Neural cell (in vitro differentiated cells): ENCODE measurements around the gene ARSI. TPM values are rescaled to one million over a fixed set of nuclear protein-coding genes. Genes with fewer than 3 reads are reported as not detected.
"Not testable (repeated sequence)": the region's sequence is repeated elsewhere in the genome, so short reads cannot be mapped to it uniquely, and the experiment has no call there.

Source experiments
- H2AFZ ChIP-seq: fragments of 200-600, 300-800 bp; sonication (generic), shearing (Covaris generic); 2 replicates; pipeline ENCODE4 v1.6.0; 2014; ENCODE audit warnings: low read depth, mild to moderate bottlenecking, antibody characterized with exemption, low read length, moderate library complexity
- H3F3A ChIP-seq: fragments of 200-600 bp; shearing (Covaris generic); 2 replicates; pipeline ENCODE4 v1.6.1; 2016; ENCODE audit warnings: mild to moderate bottlenecking, moderate library complexity, mixed read lengths, antibody characterized with exemption, low read length; ENCODE audit not compliant: insufficient read depth, poor library complexity, severe bottlenecking
- H3K27ac ChIP-seq: fragments of 200-600, 300-800 bp; sonication (generic), shearing (Covaris generic); 2 replicates; pipeline ENCODE4 v1.5.1; 2014; ENCODE audit warnings: mild to moderate bottlenecking, low read length, moderate library complexity
- H3K27me3 ChIP-seq: fragments of 300-800, 200-600 bp; sonication (generic), shearing (Covaris generic); 2 replicates; pipeline ENCODE4 v1.6.0; 2014; ENCODE audit warnings: mild to moderate bottlenecking, low read depth, low read length, moderate library complexity; ENCODE audit not compliant: insufficient read depth
- H3K36me3 ChIP-seq: fragments of 300-800, 200-600 bp; sonication (generic), shearing (Covaris generic); 2 replicates; pipeline ENCODE4 v1.5.1; 2014; ENCODE audit warnings: mild to moderate bottlenecking, antibody characterized with exemption, low read length, moderate library complexity; ENCODE audit not compliant: insufficient read depth
- H3K4me2 ChIP-seq: fragments of 300-800, 200-600 bp; sonication (generic), shearing (Covaris generic); 2 replicates; pipeline ENCODE4 v1.6.0; 2014; ENCODE audit warnings: mild to moderate bottlenecking, low read length
- H3K4me3 ChIP-seq: fragments of 300-800, 200-600 bp; sonication (generic), shearing (Covaris generic); 2 replicates; pipeline ENCODE4 v1.5.1; 2014; ENCODE audit warnings: mild to moderate bottlenecking, low read length, moderate library complexity
- H3K79me2 ChIP-seq: fragments of 200-600 bp; shearing (Covaris generic); replicated peaks from 2 replicates; pipeline ENCODE4 v1.6.0; 2014; ENCODE audit warnings: mild to moderate bottlenecking, low read length, moderate library complexity; ENCODE audit not compliant: insufficient read depth
- H3K9ac ChIP-seq: fragments of 300-800, 200-600 bp; sonication (generic), shearing (Covaris generic); 2 replicates; pipeline ENCODE4 v1.6.1; 2016; ENCODE audit warnings: mild to moderate bottlenecking, low read length, mixed read lengths
- H3K9me2 ChIP-seq: fragments of 200-600 bp; shearing (Covaris generic); 2 replicates; pipeline ENCODE4 v1.6.1; 2016; ENCODE audit warnings: mild to moderate bottlenecking, low read length, mixed read lengths; ENCODE audit not compliant: insufficient read depth
- H3K9me3 ChIP-seq: fragments of 200-600, 300-800 bp; sonication (generic), shearing (Covaris generic); 2 replicates; pipeline ENCODE4 v1.6.1; 2016; ENCODE audit warnings: mild to moderate bottlenecking, mixed run types, low read length, moderate library complexity, mixed read lengths
- H4K20me1 ChIP-seq: fragments of 200-600 bp; shearing (Covaris generic); 2 replicates; pipeline ENCODE4 v1.6.1; 2016; ENCODE audit warnings: mild to moderate bottlenecking, mixed run types; ENCODE audit not compliant: insufficient read depth
- CTCF ChIP-seq: fragments of 450-650 bp; IDR thresholded peaks from 2 replicates; pipeline ENCODE4 v1.5.1; 2014; ENCODE audit warnings: antibody characterized with exemption, mild to moderate bottlenecking, moderate library complexity; ENCODE audit not compliant: poor library complexity, severe bottlenecking
- EP300 ChIP-seq: fragments of 450-650 bp; conservative IDR thresholded peaks from 2 replicates; pipeline ENCODE4 v1.6.1; 2014; ENCODE audit warnings: antibody characterized with exemption, mild to moderate bottlenecking, moderate library complexity; ENCODE audit not compliant: poor library complexity, severe bottlenecking
- EZH2 ChIP-seq: fragments of 200-600, 300-800 bp; shearing (Covaris generic), sonication (generic); IDR thresholded peaks from 2 replicates; pipeline ENCODE4 v1.6.1; 2014; ENCODE audit warnings: antibody characterized with exemption, low read length, borderline replicate concordance, mild to moderate bottlenecking; ENCODE audit not compliant: insufficient read depth, poor library complexity, severe bottlenecking
- MXI1 ChIP-seq: fragments of 450-650 bp; conservative IDR thresholded peaks from 2 replicates; pipeline ENCODE4 v1.6.1; 2014; ENCODE audit warnings: antibody characterized with exemption, mild to moderate bottlenecking; ENCODE audit not compliant: poor library complexity, severe bottlenecking
- POLR2AphosphoS5 ChIP-seq: IDR thresholded peaks from 2 replicates; pipeline ENCODE4 v1.6.1; 2012
- RAD21 ChIP-seq: fragments of 450-650 bp; conservative IDR thresholded peaks from 2 replicates; pipeline ENCODE4 v1.6.1; 2014; ENCODE audit warnings: antibody characterized with exemption, mild to moderate bottlenecking, moderate library complexity
- REST ChIP-seq: IDR thresholded peaks from 2 replicates; pipeline ENCODE4 v1.6.1; 2012; ENCODE audit warnings: borderline replicate concordance
- SMC3 ChIP-seq: fragments of 450-650 bp; conservative IDR thresholded peaks from 2 replicates; pipeline ENCODE4 v1.6.1; 2014; ENCODE audit warnings: antibody characterized with exemption, mild to moderate bottlenecking, moderate library complexity; ENCODE audit not compliant: poor library complexity
- TAF1 ChIP-seq: IDR thresholded peaks from 2 replicates; pipeline ENCODE4 v1.6.1; 2012; ENCODE audit warnings: low read depth
- polyA plus RNA-seq: library from polyadenylated mRNA; depleted of rRNA; stranded (reverse); fragments of >200 nt; gene quantifications from 2 replicates; pipeline ENCODE4 v1.2.3, GENCODE V29; 2014

The ARSI gene
- polyA plus RNA-seq, 1 donor from 2014 or later = not detected

GRCh38 chr5:150248946-150249345 lies 53.8 kb downstream of the ARSI start:
- Histone ChIP-seq H4K20me1 (no peaks in the 10 kb centered on the region), H2AFZ (no peak overlapping the region), H3F3A (no peaks in the 10 kb centered on the region), H3K9me2 (no peaks in the 10 kb centered on the region), H3K4me2 (no peak overlapping the region), H3K79me2 (no peaks in the 10 kb centered on the region), H3K4me3 (no peak overlapping the region), H3K9ac (no peak overlapping the region), H3K36me3 (peaks cover 6% of the 10 kb centered on the region), H3K27ac (no peak overlapping the region), H3K9me3 (no peaks in the 10 kb centered on the region), H3K27me3 (no peaks in the 10 kb centered on the region)
- no peak for TF ChIP-seq MXI1
- no peak for TF ChIP-seq POLR2AphosphoS5
- TF ChIP-seq EP300 = no peak
- TF ChIP-seq CTCF = no peak
- no peak for TF ChIP-seq SMC3
- TF ChIP-seq RAD21 = no peak
- TF ChIP-seq EZH2 = no peak
- TF ChIP-seq TAF1 = no peak
- TF ChIP-seq REST = no peak

- H3K9ac ChIP-seq, H4K20me1 ChIP-seq, H3F3A ChIP-seq, H3K36me3 ChIP-seq, H3K79me2 ChIP-seq, H3K27me3 ChIP-seq, H3K9me2 ChIP-seq, H3K4me2 ChIP-seq, H3K9me3 ChIP-seq, H3K4me3 ChIP-seq, H2AFZ ChIP-seq, H3K27ac ChIP-seq: not testable (repeated sequence)
Observed at GRCh38 chr5:150248493-150248892, 54.2 kb downstream of the ARSI start.

- Histone ChIP-seq H2AFZ (no peak overlapping the region), H3K9me2 (no peaks in the 10 kb centered on the region), H3K27ac (no peak overlapping the region), H3K4me3 (no peak overlapping the region), H3K9me3 (no peaks in the 10 kb centered on the region), H3K9ac (no peak overlapping the region), H3K4me2 (no peak overlapping the region), H3K36me3 (peaks cover 6% of the 10 kb centered on the region), H3K27me3 (no peaks in the 10 kb centered on the region), H3K79me2 (no peaks in the 10 kb centered on the region), H4K20me1 (no peaks in the 10 kb centered on the region), H3F3A (no peaks in the 10 kb centered on the region)
- no peak for TF ChIP-seq REST
- no peak for TF ChIP-seq MXI1
- no peak for TF ChIP-seq EZH2
- TF ChIP-seq SMC3 = no peak
- TF ChIP-seq RAD21 = no peak
- TF ChIP-seq POLR2AphosphoS5 = no peak
- TF ChIP-seq TAF1 = no peak
- no peak for TF ChIP-seq CTCF
- no peak for TF ChIP-seq EP300
Observed at GRCh38 chr5:150247726-150248125, 55.0 kb downstream of the ARSI start.
